CD4-positive, alpha-beta T cell treated with Interleukin-17A for 1 hour (primary cell): Measurements from ENCODE around the gene ZFHX3.

Experiments
- DNase-seq: peaks from one replicate; pipeline ENCODE4 v3.0.0-alpha.2; 2020

ZFHX3 gene

DNA sequence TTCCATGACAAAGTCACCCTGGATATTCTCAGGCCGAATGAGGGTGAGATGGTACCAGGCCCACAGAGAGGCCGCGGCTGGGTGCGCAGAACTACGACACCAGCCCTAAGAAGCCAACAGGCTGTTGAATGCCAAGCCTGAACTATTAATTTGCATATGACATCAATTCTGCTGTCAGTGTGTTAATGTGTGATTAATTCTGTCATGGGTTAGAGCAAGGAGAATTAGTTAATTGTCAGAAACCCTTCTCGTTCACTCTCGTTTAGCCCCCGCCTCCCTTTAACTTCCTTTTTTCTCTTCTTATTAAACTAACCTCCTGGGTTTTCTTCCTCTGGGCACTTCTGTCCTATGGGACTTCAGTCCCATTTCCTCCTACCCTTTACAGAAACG, 123.4 kb downstream of the ZFHX3 start:
- DNase-seq = no peak

DNA sequence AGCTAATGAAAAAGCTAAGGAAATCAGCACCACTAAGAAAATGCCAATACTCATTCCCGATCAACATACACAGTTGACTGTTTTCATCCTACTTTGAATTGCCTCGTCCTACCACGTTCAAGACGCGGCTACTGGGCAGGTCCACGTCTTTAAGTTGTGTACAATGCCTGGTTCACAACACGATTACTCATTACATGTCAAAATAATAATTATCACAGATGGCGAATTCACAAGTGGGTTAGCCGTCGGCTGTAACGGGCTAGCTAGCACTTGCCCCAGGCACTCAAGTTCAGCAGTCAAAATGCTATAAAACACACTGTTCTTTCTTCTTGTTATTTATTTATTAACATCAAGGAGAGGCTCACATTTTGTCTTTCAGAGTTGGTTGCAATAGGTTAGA, 124.2 kb downstream of the ZFHX3 start:
- DNase-seq = no peak

- DNase-seq = no peak
Observed at GRCh38 chr16:72922714-72923113, 125.2 kb downstream of the ZFHX3 start.

- no peak for DNase-seq
Observed at GRCh38 chr16:72921620-72922019, 126.3 kb downstream of the ZFHX3 start.

GRCh38 chr16:72921106-72921505, 126.8 kb downstream of the ZFHX3 start:
- DNase-seq = no peak

- no peak for DNase-seq
Observed at GRCh38 chr16:72917051-72917450, 130.9 kb downstream of the ZFHX3 start.

GRCh38 chr16:72915331-72915730, 132.6 kb downstream of the ZFHX3 start:
- DNase-seq = no peak

DNA sequence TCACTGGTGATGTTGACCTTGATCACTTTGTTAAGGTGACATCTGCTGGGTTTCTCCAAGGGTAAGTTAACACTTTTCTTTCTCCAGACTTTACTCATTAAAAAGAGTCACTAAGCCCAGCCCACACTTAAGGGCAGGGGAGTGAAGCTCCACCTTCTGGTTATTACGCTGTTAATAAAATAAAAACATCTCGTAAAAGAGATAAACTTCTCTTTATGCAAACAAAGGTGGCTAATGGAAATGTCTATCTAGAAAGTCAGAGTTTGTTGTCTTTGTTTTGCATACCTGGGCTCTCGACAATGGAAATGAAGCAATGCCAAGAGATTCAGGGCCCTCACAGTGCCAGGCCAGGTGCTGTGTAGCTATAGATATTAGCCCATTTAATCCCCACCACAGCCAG, 134.4 kb downstream of the ZFHX3 start:
- DNase-seq = no peak

GRCh38 chr16:72911971-72912370, 136.0 kb downstream of the ZFHX3 start:
- no peak for DNase-seq

- no peak for DNase-seq
Observed at GRCh38 chr16:72910875-72911274, 137.1 kb downstream of the ZFHX3 start.

DNA sequence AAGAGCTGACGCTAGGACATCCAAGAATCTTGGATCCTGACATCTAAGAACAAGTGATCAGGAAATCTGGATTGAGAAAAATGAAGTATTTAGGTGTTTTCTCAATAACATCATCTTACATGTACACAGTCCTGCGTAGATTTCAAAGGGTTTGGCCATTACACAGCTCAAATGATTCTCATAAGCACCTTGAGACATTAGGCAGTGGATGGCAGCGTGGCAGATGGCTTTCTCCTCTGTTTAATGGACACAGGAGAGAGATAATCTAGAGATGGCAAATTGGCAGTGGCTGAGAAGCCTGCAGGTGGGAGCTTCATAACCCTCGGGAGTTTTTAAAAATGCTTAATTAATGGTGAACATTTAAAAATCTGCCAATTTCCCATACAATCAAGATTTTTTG, 137.5 kb downstream of the ZFHX3 start:
- DNase-seq = no peak

- DNase-seq = no peak
Observed at GRCh38 chr16:72909196-72909595, 138.7 kb downstream of the ZFHX3 start.

DNA sequence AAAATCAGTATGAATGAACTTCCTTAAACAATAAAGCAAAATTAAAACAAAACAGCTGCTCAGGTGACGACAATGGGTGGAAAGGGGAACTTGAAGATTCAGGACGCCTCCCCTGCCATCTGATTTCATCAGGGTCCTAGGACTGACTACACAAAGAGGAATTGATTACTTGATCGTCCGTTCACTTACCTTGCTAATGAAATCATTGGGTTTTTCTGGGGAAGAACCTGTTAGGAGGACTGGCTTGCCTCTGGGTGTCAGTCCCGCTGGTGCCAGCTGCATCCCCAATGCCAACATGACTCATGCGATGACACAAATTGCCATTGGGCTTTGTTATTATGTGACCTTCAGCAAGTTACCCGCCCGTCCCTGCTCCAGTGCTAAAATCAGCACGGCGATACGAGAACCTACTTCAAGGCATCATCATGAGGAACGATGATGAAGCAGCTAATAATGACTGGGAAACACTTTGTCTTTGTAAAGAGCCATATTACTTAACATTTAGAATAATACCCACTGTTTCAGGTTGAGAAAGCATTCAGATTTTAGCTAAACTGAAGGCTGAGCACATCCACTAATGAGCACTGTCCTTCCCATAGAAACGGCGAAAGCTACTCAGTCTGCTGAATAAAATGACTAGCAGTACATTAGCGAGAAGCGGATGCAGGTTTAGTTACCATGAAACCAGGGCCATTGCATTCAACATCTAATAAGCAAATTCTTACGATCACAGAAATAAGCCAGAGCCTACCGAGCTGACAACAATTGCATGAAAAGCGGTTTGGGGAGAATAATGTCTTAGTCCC, 139.4 kb downstream of the ZFHX3 start:
- peak; percentile 19 for DNase-seq

- no peak for DNase-seq
Observed at GRCh38 chr16:72905581-72905980, 142.3 kb downstream of the ZFHX3 start.

- no peak for DNase-seq
Observed at GRCh38 chr16:72903176-72903575, 144.8 kb downstream of the ZFHX3 start.

DNA sequence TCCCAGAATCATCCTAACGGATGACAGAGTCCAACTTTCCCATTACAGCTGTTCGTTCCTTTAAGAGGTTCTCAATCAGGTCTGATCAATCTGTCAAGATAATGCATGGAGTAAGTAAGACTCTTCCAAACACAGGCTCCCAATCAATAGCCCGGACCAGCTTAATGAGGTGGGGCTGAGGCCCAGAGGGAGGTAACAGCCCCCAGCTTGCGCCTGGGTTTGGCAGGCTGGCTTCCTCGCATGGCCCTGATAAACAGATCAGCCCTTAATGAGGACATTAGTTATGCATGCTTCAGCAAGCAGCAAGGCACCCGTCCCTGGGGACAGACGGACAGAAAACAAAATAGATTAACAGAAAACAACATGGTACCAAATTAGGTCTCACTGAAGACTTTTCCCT, 145.7 kb downstream of the ZFHX3 start:
- no peak for DNase-seq

- no peak for DNase-seq
Observed at GRCh38 chr16:72901000-72901627, 146.8 kb downstream of the ZFHX3 start.

DNA sequence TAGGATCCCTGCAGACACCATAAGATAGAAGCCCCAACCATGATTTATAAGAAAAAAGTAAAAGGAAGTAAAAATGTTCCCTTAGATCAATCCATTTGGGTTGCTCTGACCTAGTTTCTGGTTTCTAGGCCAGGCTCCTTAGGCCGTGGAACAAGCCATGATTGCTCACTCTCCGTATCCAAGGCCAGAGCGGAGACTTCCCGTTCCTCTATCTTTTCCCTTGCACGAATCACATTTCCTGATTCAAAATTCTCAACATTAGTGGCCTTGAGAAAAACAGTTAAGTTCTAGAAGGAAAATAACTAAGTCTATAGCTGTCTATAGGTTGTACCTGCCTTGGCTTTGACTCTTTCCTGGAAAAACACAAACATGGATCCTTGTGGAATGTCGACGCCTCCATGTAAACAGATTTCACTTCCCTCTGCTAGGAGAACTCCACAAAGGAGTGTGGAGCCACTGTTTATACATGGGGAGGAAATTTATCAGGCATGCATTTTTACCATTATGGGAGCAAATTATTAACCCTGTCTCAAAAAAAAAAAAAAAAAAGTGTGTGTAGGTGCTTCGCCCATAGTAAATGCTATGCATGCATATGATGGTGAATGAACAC, 149.6 kb downstream of the ZFHX3 start:
- no peak for DNase-seq

GRCh38 chr16:72897707-72898106, 150.2 kb downstream of the ZFHX3 start:
- no peak for DNase-seq

- no peak for DNase-seq
Observed at GRCh38 chr16:72896485-72897118, 151.3 kb downstream of the ZFHX3 start.

GRCh38 chr16:72895951-72896350, 152.0 kb downstream of the ZFHX3 start:
- DNase-seq = no peak

GRCh38 chr16:72894293-72895151, 153.4 kb downstream of the ZFHX3 start:
- DNase-seq = no peak
